Upper lobe of right lung (tissue), 1 donor: ENCODE measurements around the gene WDSUB1. TPM values are rescaled to one million over a fixed set of nuclear protein-coding genes. Genes with fewer than 3 reads are reported as not detected.
A peak's percentile ranks its signal among the peaks of the same experiment; 100 is the strongest.

Source experiments
- ATAC-seq: fragments of 200-7000 bp; cut with Tn5 transposase; one replicate; pipeline ENCODE4 v1.9.1; 2020; ENCODE audit warnings: mild to moderate bottlenecking, moderate library complexity
- DNase-seq: peaks from one replicate; pipeline ENCODE4 v3.0.0-alpha.2; 2020
- H3K27ac ChIP-seq: fragments of 200-600 bp; one replicate; pipeline ENCODE4 v1.8.0; 2022
- H3K27me3 ChIP-seq: fragments of 200-600 bp; one replicate; pipeline ENCODE4 v1.8.0; 2022; ENCODE audit warnings: mild to moderate bottlenecking
- H3K36me3 ChIP-seq: fragments of 200-600 bp; one replicate; pipeline ENCODE4 v1.8.0; 2022
- H3K4me1 ChIP-seq: fragments of 200-600 bp; one replicate; pipeline ENCODE4 v1.8.0; 2022
- H3K4me3 ChIP-seq: fragments of 200-600 bp; one replicate; pipeline ENCODE4 v1.8.0; 2022; ENCODE audit warnings: mild to moderate bottlenecking
- H3K9me3 ChIP-seq: fragments of 200-600 bp; one replicate; pipeline ENCODE4 v1.8.0; 2022
- CTCF ChIP-seq: fragments of 200-600 bp; IDR thresholded peaks from one replicate; pipeline ENCODE4 v1.8.0; 2022; ENCODE audit warnings: antibody characterized with exemption
- intact Hi-C: fragments of 100-400 bp; cut with DNase I; formaldehyde crosslinking; loops from one replicate; pipeline ENCODE4 v1.11.0; 2022
- total RNA-seq: library from RNA; stranded (reverse); fragmentation: NEBNext Ultra II Directional; extraction: Animal tissue kit (Norgen Biotek cat#: 25700); gene quantifications from one replicate; pipeline ENCODE4 v1.2.1, GENCODE V29; 2021
- donor health status: DM: no; HTN: yes; CAD: no; lungs with severe emphysema.

The WDSUB1 gene
- total RNA-seq, 1 donor from 2014 or later = 16.9 TPM

GRCh38 chr2:159232456-159233170 is 53.9 kb downstream of the WDSUB1 start:
- no peaks in the 10 kb centered on the region for H3K9me3 ChIP-seq
- no peak overlapping the region for H3K4me3 ChIP-seq
- H3K27me3 ChIP-seq = no peaks in the 10 kb centered on the region
- intact Hi-C loops = no loop called here
- no peak overlapping the region for H3K27ac ChIP-seq
- peaks cover 11% of the 10 kb centered on the region for H3K4me1 ChIP-seq
- ATAC-seq (no peak), DNase-seq (no peak)
- TF ChIP-seq CTCF = no peak
- peaks cover 60% of the 10 kb centered on the region for H3K36me3 ChIP-seq

- TF ChIP-seq CTCF = no peak
- DNase-seq = no peak
- Histone ChIP-seq H3K4me3 (no peak overlapping the region), H3K9me3 (no peaks in the 10 kb centered on the region), H3K4me1 (peaks cover 27% of the 10 kb centered on the region), H3K36me3 (peaks cover 43% of the 10 kb centered on the region), H3K27me3 (no peaks in the 10 kb centered on the region), H3K27ac (peak overlapping the region; percentile 42)
- peak; percentile 9 for ATAC-seq
- intact Hi-C loops = no loop called here
Measured at GRCh38 chr2:159230145-159230877, 56.2 kb downstream of the WDSUB1 start.

GRCh38 chr2:159229476-159230144 is 56.9 kb downstream of the WDSUB1 start:
- no peak overlapping the region for H3K4me3 ChIP-seq
- H3K27ac ChIP-seq = peak overlapping the region; percentile 42
- peaks cover 34% of the 10 kb centered on the region for H3K4me1 ChIP-seq
- H3K9me3 ChIP-seq = no peaks in the 10 kb centered on the region
- H3K27me3 ChIP-seq = no peaks in the 10 kb centered on the region
- intact Hi-C loops = no loop called here
- H3K36me3 ChIP-seq = peaks cover 36% of the 10 kb centered on the region
- no peak for TF ChIP-seq CTCF
- peak; percentile 76 for DNase-seq
- ATAC-seq = peak; percentile 84

- no peak for ATAC-seq
- H3K36me3 ChIP-seq = peaks cover 43% of the 10 kb centered on the region
- H3K4me1 ChIP-seq = peaks cover 38% of the 10 kb centered on the region
- intact Hi-C loops = no loop called here
- no peak overlapping the region for H3K4me3 ChIP-seq
- H3K9me3 ChIP-seq = no peaks in the 10 kb centered on the region
- no peak for TF ChIP-seq CTCF
- H3K27me3 ChIP-seq = no peaks in the 10 kb centered on the region
- H3K27ac ChIP-seq = peak overlapping the region; percentile 1
- no peak for DNase-seq
Measured at GRCh38 chr2:159228081-159228581, 58.4 kb downstream of the WDSUB1 start.

- Histone ChIP-seq H3K36me3 (peaks cover 45% of the 10 kb centered on the region), H3K27ac (no peak overlapping the region), H3K4me1 (peaks cover 38% of the 10 kb centered on the region), H3K27me3 (no peaks in the 10 kb centered on the region), H3K9me3 (no peaks in the 10 kb centered on the region), H3K4me3 (no peak overlapping the region)
- ATAC-seq (no peak), DNase-seq (no peak)
- TF ChIP-seq CTCF = no peak
- intact Hi-C loops = no loop called here
Measured at GRCh38 chr2:159227467-159227866, 59.0 kb downstream of the WDSUB1 start.
